ENCODE data around the gene MRGPRD. TPM values are rescaled to one million over a fixed set of nuclear protein-coding genes. Genes with fewer than 3 reads are reported as not detected.

Gene MRGPRD
- total RNA-seq, 2 donors from 2014 or later, result not detected

Other genes starting within 250 kb of the MRGPRD start
- gene TESMIN, start 229.5 kb downstream of the MRGPRD start, total RNA-seq, result 10 to 100 TPM in 1 of 2 donors, 1 to 10 TPM in 1; 8.0 to 10.6 TPM
- gene CPT1A, start 139.1 kb downstream of the MRGPRD start, total RNA-seq, result 10 to 100 TPM; 26.2 to 35.8 TPM
- gene MRPL21, start 77.2 kb downstream of the MRGPRD start, total RNA-seq, result 10 to 100 TPM; 56.4 to 74.0 TPM
- 10 to 100 TPM; 29.2 to 40.6 TPM for gene IGHMBP2, start 77.1 kb downstream of the MRGPRD start, total RNA-seq
- not detected for gene MRGPRF, start 32.3 kb upstream of the MRGPRD start, total RNA-seq
- gene TPCN2, start 67.9 kb upstream of the MRGPRD start, total RNA-seq, result 10 to 100 TPM; 11.7 to 17.8 TPM
- gene SMIM38, start 174.9 kb upstream of the MRGPRD start, total RNA-seq, result 1 to 10 TPM; 2.3 to 5.5 TPM